ENCODE results near the gene STYXL1.
A peak's percentile ranks its signal among the peaks of the same experiment; 100 is the strongest.

STYXL1 gene

GRCh38 chr7:75955331-75955955 lies 92.4 kb downstream of the STYXL1 start:
- peak in 6 of 14 donors; percentile 8 to 81 (median 40) for DNase-seq

- DNase-seq = peak in 1 of 14 donors; percentile 11
Measured at GRCh38 chr7:75953931-75954330, 93.9 kb downstream of the STYXL1 start.

- no peak for DNase-seq
Measured at GRCh38 chr7:75953431-75953830, 94.4 kb downstream of the STYXL1 start.

GRCh38 chr7:75951506-75951905 lies 96.3 kb downstream of the STYXL1 start:
- DNase-seq = peak in 1 of 14 donors; percentile 51

- no peak for DNase-seq
Measured at GRCh38 chr7:75950111-75950681, 97.6 kb downstream of the STYXL1 start.

- no peak for DNase-seq
Measured at GRCh38 chr7:75948179-75948578, 99.6 kb downstream of the STYXL1 start.

Measured in C1 segment of cervical spinal cord (tissue), 14 donors.